HL-60 (cell line): Measurements from ENCODE around the gene CSH1.
"Not testable (repeated sequence)": the region's sequence is repeated elsewhere in the genome, so short reads cannot be mapped to it uniquely, and the experiment has no call there.

Source experiments
- CTCF ChIP-seq: IDR thresholded peaks from one replicate; pipeline ENCODE4 v1.5.1; 2011; ENCODE audit warnings: low read length, control low read depth, inconsistent platforms; ENCODE audit not compliant: insufficient read depth
- GABPA ChIP-seq: IDR thresholded peaks from 2 replicates; pipeline ENCODE4 v1.6.1; 2012; ENCODE audit warnings: low read depth
- POLR2AphosphoS5 ChIP-seq: IDR thresholded peaks from 2 replicates; pipeline ENCODE4 v1.6.1; 2012; ENCODE audit warnings: low read depth
- REST ChIP-seq: IDR thresholded peaks from 2 replicates; pipeline ENCODE4 v1.6.1; 2012; ENCODE audit warnings: low read depth; ENCODE audit not compliant: insufficient replicate concordance

GRCh38 chr17:63909586-63909985 lies 13.2 kb upstream of the CSH1 start:
- not testable (repeated sequence) for TF ChIP-seq CTCF, REST, POLR2AphosphoS5, GABPA
